Loucy (cell line): ENCODE results near the gene BCAS3.

Experiments used
- H2AFZ ChIP-seq: fragments of 200-600 bp; sonication (generic); 2 replicates; pipeline ENCODE4 v1.6.0; 2016; ENCODE audit warnings: antibody characterized with exemption, mild to moderate bottlenecking, low read length, moderate library complexity
- H3F3A ChIP-seq: fragments of 200-600 bp; 2 replicates; pipeline ENCODE4 v1.6.0; 2016; ENCODE audit warnings: antibody characterized with exemption, low read depth, mild to moderate bottlenecking
- H3K27me3 ChIP-seq: fragments of 200-600 bp; sonication (generic); 2 replicates; pipeline ENCODE4 v1.6.1; 2014; ENCODE audit warnings: low read length, mild to moderate bottlenecking; ENCODE audit not compliant: insufficient read depth, poor library complexity, severe bottlenecking
- H3K36me3 ChIP-seq: fragments of 200-600 bp; sonication (generic); 2 replicates; pipeline ENCODE4 v1.6.1; 2016; ENCODE audit warnings: low read length; ENCODE audit not compliant: insufficient read depth
- H3K4me1 ChIP-seq: fragments of 200-600 bp; sonication (generic); 2 replicates; pipeline ENCODE4 v1.5.1; 2014; ENCODE audit warnings: low read length, mild to moderate bottlenecking; ENCODE audit not compliant: insufficient read depth, poor library complexity, severe bottlenecking
- H3K4me2 ChIP-seq: fragments of 200-600 bp; sonication (generic); 2 replicates; pipeline ENCODE4 v1.6.0; 2014; ENCODE audit warnings: antibody characterized with exemption, low read length, low read depth, mild to moderate bottlenecking; ENCODE audit not compliant: poor library complexity, severe bottlenecking
- H3K4me3 ChIP-seq: fragments of 200-600 bp; sonication (generic); 2 replicates; pipeline ENCODE4 v1.5.1; 2014; ENCODE audit warnings: low read length, mild to moderate bottlenecking, mixed read lengths; ENCODE audit not compliant: poor library complexity, severe bottlenecking
- H3K79me2 ChIP-seq: fragments of 200-600 bp; sonication (generic); 2 replicates; pipeline ENCODE4 v1.6.1; 2014; ENCODE audit warnings: low read length; ENCODE audit not compliant: insufficient read depth
- H3K9ac ChIP-seq: fragments of 200-600 bp; sonication (generic); 2 replicates; pipeline ENCODE4 v1.6.0; 2014; ENCODE audit warnings: mild to moderate bottlenecking, low read depth, low read length, moderate library complexity; ENCODE audit not compliant: poor library complexity, severe bottlenecking
- H3K9me2 ChIP-seq: fragments of 200-600 bp; sonication (generic); replicated peaks from 2 replicates; pipeline ENCODE4 v1.6.1; 2016; ENCODE audit warnings: low read depth, low read length, mixed read lengths
- H3K9me3 ChIP-seq: fragments of 200-600 bp; sonication (generic); 2 replicates; pipeline ENCODE4 v1.6.1; 2014; ENCODE audit warnings: mild to moderate bottlenecking, antibody characterized with exemption, low read length, low read depth; ENCODE audit not compliant: insufficient read depth
- H4K20me1 ChIP-seq: fragments of 200-600 bp; sonication (generic); 2 replicates; pipeline ENCODE4 v1.6.0; 2014; ENCODE audit warnings: antibody characterized with exemption, low read length, mild to moderate bottlenecking; ENCODE audit not compliant: insufficient read depth, poor library complexity, severe bottlenecking
- CTCF ChIP-seq: fragments of 200-600 bp; sonication (generic); conservative IDR thresholded peaks from 2 replicates; pipeline ENCODE4 v1.5.1; 2014; ENCODE audit warnings: mild to moderate bottlenecking, antibody characterized with exemption, low read length
- EZH2phosphoT487 ChIP-seq: fragments of 200-600 bp; IDR thresholded peaks from 2 replicates; pipeline ENCODE4 v1.6.1; 2018; ENCODE audit warnings: antibody characterized with exemption, mild to moderate bottlenecking, moderate library complexity, borderline replicate concordance

BCAS3 gene

GRCh38 chr17:61070649-61071048, 393.0 kb downstream of the BCAS3 start:
- no peaks in the 10 kb centered on the region for H3K9me2 ChIP-seq
- peaks cover 5% of the 10 kb centered on the region for H3K4me1 ChIP-seq
- H3K36me3 ChIP-seq: no peaks in the 10 kb centered on the region
- no peaks in the 10 kb centered on the region for H3K79me2 ChIP-seq
- no peaks in the 10 kb centered on the region for H3K27me3 ChIP-seq
- H3K4me2 ChIP-seq: no peak overlapping the region
- H3K9me3 ChIP-seq: no peaks in the 10 kb centered on the region
- no peak overlapping the region for H3K4me3 ChIP-seq
- TF ChIP-seq CTCF: no peak
- TF ChIP-seq EZH2phosphoT487: no peak
- H4K20me1 ChIP-seq: no peaks in the 10 kb centered on the region
- no peak overlapping the region for H2AFZ ChIP-seq
- no peak overlapping the region for H3K9ac ChIP-seq
- no peaks in the 10 kb centered on the region for H3F3A ChIP-seq

- no peaks in the 10 kb centered on the region for H3K27me3 ChIP-seq
Measured at GRCh38 chr17:61072648-61073047, 395.0 kb downstream of the BCAS3 start.

GRCh38 chr17:61073131-61073530, 395.5 kb downstream of the BCAS3 start:
- H3K4me1 ChIP-seq: peaks cover 5% of the 10 kb centered on the region
- no peaks in the 10 kb centered on the region for H3F3A ChIP-seq
- H4K20me1 ChIP-seq: no peaks in the 10 kb centered on the region
- H3K9ac ChIP-seq: no peak overlapping the region
- H3K4me3 ChIP-seq: no peak overlapping the region
- H3K4me2 ChIP-seq: no peak overlapping the region
- TF ChIP-seq CTCF (no peak), EZH2phosphoT487 (no peak)
- no peak overlapping the region for H2AFZ ChIP-seq
- H3K36me3 ChIP-seq: no peaks in the 10 kb centered on the region
- H3K9me2 ChIP-seq: no peaks in the 10 kb centered on the region
- H3K79me2 ChIP-seq: no peaks in the 10 kb centered on the region
- H3K9me3 ChIP-seq: no peaks in the 10 kb centered on the region
- no peaks in the 10 kb centered on the region for H3K27me3 ChIP-seq

More at GRCh38 chr17:61072648-61073047, 395.0 kb downstream of the BCAS3 start:
- Histone ChIP-seq H3K4me1 (peaks cover 5% of the 10 kb centered on the region), H3K9ac (no peak overlapping the region), H3K36me3 (no peaks in the 10 kb centered on the region), H3K4me2 (no peak overlapping the region), H4K20me1 (no peaks in the 10 kb centered on the region), H3K9me3 (no peaks in the 10 kb centered on the region), H3F3A (no peaks in the 10 kb centered on the region), H3K9me2 (no peaks in the 10 kb centered on the region), H3K4me3 (no peak overlapping the region), H3K79me2 (no peaks in the 10 kb centered on the region), H2AFZ (no peak overlapping the region)
- no peak for TF ChIP-seq EZH2phosphoT487
- TF ChIP-seq CTCF: no peak
